SK-N-SH treated with all-trans-retinoic acid at 6 μM for 48 hours (cell line): ENCODE measurements around the gene WWTR1.

Experiments used
- ATAC-seq: fragments of 200-7000 bp; cut with Tn5 transposase; 3 replicates; pipeline ENCODE4 v1.9.1; 2020; ENCODE audit warnings: mild to moderate bottlenecking, moderate library complexity
- ARNTL ChIP-seq: fragments of 450-650 bp; formaldehyde crosslinking; IDR thresholded peaks from 2 replicates; pipeline ENCODE4 v1.5.0; 2020; ENCODE audit warnings: low read depth, mild to moderate bottlenecking, moderate library complexity, borderline replicate concordance
- BACH2 ChIP-seq: fragments of 250-450 bp; sonication (Bioruptor Pico); IDR thresholded peaks from 2 replicates; pipeline ENCODE4 v1.9.0; 2021; ENCODE audit warnings: mild to moderate bottlenecking, borderline replicate concordance
- CSDC2 ChIP-seq: fragments of 250-450 bp; sonication (Bioruptor Pico); IDR thresholded peaks from 2 replicates; pipeline ENCODE4 v1.5.0; 2020; ENCODE audit warnings: mild to moderate bottlenecking, moderate library complexity
- CSRNP3 ChIP-seq: fragments of 250-450 bp; sonication (Bioruptor Pico); IDR thresholded peaks from 2 replicates; pipeline ENCODE4 v1.5.1; 2021; ENCODE audit warnings: mild to moderate bottlenecking, moderate library complexity
- ESRRG ChIP-seq: fragments of 250-450 bp; sonication (Bioruptor Pico); IDR thresholded peaks from 2 replicates; pipeline ENCODE4 v1.6.1; 2021; ENCODE audit warnings: mild to moderate bottlenecking
- ISL1 ChIP-seq: fragments of 250-450 bp; sonication (Bioruptor Pico); IDR thresholded peaks from 2 replicates; pipeline ENCODE4 v2.1.2; 2022; ENCODE audit warnings: mild to moderate bottlenecking, moderate library complexity
- OSR1 ChIP-seq: fragments of 250-450 bp; sonication (Bioruptor Pico); IDR thresholded peaks from 2 replicates; pipeline ENCODE4 v1.8.0; 2022; ENCODE audit warnings: moderate library complexity, mild to moderate bottlenecking, inconsistent platforms
- PPARA ChIP-seq: fragments of 250-450 bp; sonication (Bioruptor Pico); IDR thresholded peaks from 2 replicates; pipeline ENCODE4 v1.5.0; 2020; ENCODE audit warnings: mild to moderate bottlenecking, borderline replicate concordance
- RARB ChIP-seq: fragments of 250-450 bp; sonication (Bioruptor Pico); IDR thresholded peaks from 2 replicates; pipeline ENCODE4 v1.8.0; 2021; ENCODE audit warnings: mild to moderate bottlenecking, moderate library complexity
- SNAI2 ChIP-seq: fragments of 250-450 bp; sonication (Bioruptor Pico); IDR thresholded peaks from 2 replicates; pipeline ENCODE4 v1.5.0; 2020; ENCODE audit warnings: mild to moderate bottlenecking, moderate library complexity
- TCF4 ChIP-seq: fragments of 250-450 bp; sonication (Bioruptor Pico); IDR thresholded peaks from 2 replicates; pipeline ENCODE4 v1.8.0; 2021; ENCODE audit warnings: mild to moderate bottlenecking, moderate library complexity, borderline replicate concordance
- TOX ChIP-seq: fragments of 250-450 bp; sonication (Bioruptor Pico); IDR thresholded peaks from 2 replicates; pipeline ENCODE4 v1.8.0; 2021; ENCODE audit warnings: mild to moderate bottlenecking, moderate library complexity, borderline replicate concordance
- ZFP3 ChIP-seq: fragments of 250-450 bp; sonication (Bioruptor Pico); IDR thresholded peaks from 2 replicates; pipeline ENCODE4 v1.5.0; 2020; ENCODE audit warnings: mild to moderate bottlenecking, moderate library complexity
- ZFP30 ChIP-seq: fragments of 450-650 bp; formaldehyde crosslinking; IDR thresholded peaks from 2 replicates; pipeline ENCODE4 v1.5.0; 2022; ENCODE audit warnings: mild to moderate bottlenecking, moderate library complexity
- ZNF70 ChIP-seq: fragments of 450-650 bp; formaldehyde crosslinking; IDR thresholded peaks from 2 replicates; pipeline ENCODE4 v1.5.0; 2020; ENCODE audit warnings: mild to moderate bottlenecking, moderate library complexity
- ZNF8 ChIP-seq: fragments of 450-650 bp; formaldehyde crosslinking; IDR thresholded peaks from 2 replicates; pipeline ENCODE4 v1.5.0; 2020; ENCODE audit warnings: mild to moderate bottlenecking, moderate library complexity
- TF ChIP-seq, protein P1 (sequence below): fragments of 250-450 bp; sonication (Bioruptor Pico); IDR thresholded peaks from 2 replicates; pipeline ENCODE4 v1.8.0; 2021; ENCODE audit warnings: low read depth, mild to moderate bottlenecking, moderate library complexity, borderline replicate concordance
- TF ChIP-seq, protein P2 (sequence below): fragments of 250-450 bp; sonication (Bioruptor Pico); IDR thresholded peaks from 2 replicates; pipeline ENCODE4 v1.8.0; 2020; ENCODE audit warnings: mild to moderate bottlenecking, moderate library complexity, borderline replicate concordance
- TF ChIP-seq, protein P3 (sequence below): fragments of 250-450 bp; sonication (Bioruptor Pico); IDR thresholded peaks from 2 replicates; pipeline ENCODE4 v1.5.1; 2020; ENCODE audit warnings: low read depth, mild to moderate bottlenecking, moderate library complexity

The WWTR1 gene

GRCh38 chr3:149509526-149509925 is 148.3 kb downstream of the WWTR1 start:
- TF ChIP-seq PPARA (CRISPR knock-in tag) (no peak), ESRRG (CRISPR knock-in tag) (no peak), OSR1 (CRISPR knock-in tag) (no peak), CSDC2 (CRISPR knock-in tag) (no peak), ARNTL (CRISPR knock-in tag) (no peak), TOX (no peak), ISL1 (CRISPR knock-in tag) (no peak), ZFP3 (CRISPR knock-in tag) (no peak), RARB (CRISPR knock-in tag) (no peak), ZNF8 (CRISPR knock-in tag) (no peak), ZNF70 (CRISPR knock-in tag) (no peak)
- no peak for ATAC-seq

GRCh38 chr3:149507491-149508324 is 150.1 kb downstream of the WWTR1 start:
- TF ChIP-seq ARNTL (CRISPR knock-in tag) (no peak), CSDC2 (CRISPR knock-in tag) (no peak), BACH2 (CRISPR knock-in tag) (no peak), ISL1 (CRISPR knock-in tag) (no peak), ZNF70 (CRISPR knock-in tag) (no peak), ZNF8 (CRISPR knock-in tag) (no peak), OSR1 (CRISPR knock-in tag) (no peak), RARB (CRISPR knock-in tag) (no peak), ZFP30 (CRISPR knock-in tag) (no peak), TOX (no peak), PPARA (CRISPR knock-in tag) (no peak), ZFP3 (CRISPR knock-in tag) (no peak), ESRRG (CRISPR knock-in tag) (no peak)
- TF ChIP-seq, protein P1, sequence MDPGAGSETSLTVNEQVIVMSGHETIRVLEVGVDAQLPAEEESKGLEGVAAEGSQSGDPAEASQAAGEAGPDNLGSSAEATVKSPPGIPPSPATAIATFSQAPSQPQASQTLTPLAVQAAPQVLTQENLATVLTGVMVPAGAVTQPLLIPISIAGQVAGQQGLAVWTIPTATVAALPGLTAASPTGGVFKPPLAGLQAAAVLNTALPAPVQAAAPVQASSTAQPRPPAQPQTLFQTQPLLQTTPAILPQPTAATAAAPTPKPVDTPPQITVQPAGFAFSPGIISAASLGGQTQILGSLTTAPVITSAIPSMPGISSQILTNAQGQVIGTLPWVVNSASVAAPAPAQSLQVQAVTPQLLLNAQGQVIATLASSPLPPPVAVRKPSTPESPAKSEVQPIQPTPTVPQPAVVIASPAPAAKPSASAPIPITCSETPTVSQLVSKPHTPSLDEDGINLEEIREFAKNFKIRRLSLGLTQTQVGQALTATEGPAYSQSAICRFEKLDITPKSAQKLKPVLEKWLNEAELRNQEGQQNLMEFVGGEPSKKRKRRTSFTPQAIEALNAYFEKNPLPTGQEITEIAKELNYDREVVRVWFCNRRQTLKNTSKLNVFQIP (CRISPR knock-in tag) = no peak
- TF ChIP-seq, protein P2, sequence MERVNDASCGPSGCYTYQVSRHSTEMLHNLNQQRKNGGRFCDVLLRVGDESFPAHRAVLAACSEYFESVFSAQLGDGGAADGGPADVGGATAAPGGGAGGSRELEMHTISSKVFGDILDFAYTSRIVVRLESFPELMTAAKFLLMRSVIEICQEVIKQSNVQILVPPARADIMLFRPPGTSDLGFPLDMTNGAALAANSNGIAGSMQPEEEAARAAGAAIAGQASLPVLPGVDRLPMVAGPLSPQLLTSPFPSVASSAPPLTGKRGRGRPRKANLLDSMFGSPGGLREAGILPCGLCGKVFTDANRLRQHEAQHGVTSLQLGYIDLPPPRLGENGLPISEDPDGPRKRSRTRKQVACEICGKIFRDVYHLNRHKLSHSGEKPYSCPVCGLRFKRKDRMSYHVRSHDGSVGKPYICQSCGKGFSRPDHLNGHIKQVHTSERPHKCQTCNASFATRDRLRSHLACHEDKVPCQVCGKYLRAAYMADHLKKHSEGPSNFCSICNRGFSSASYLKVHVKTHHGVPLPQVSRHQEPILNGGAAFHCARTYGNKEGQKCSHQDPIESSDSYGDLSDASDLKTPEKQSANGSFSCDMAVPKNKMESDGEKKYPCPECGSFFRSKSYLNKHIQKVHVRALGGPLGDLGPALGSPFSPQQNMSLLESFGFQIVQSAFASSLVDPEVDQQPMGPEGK = no peak
- TF ChIP-seq, all 23 proteins: peak for 0
- ATAC-seq = peak; percentile 13; the same call in 2 of the 3 replicates

- 0 out of 3 replicates have a peak, but pooled peaks have one; percentile 12 for ATAC-seq
- TF ChIP-seq ZNF70 (CRISPR knock-in tag) (no peak), ESRRG (CRISPR knock-in tag) (no peak), ZFP30 (CRISPR knock-in tag) (no peak), TCF4 (CRISPR knock-in tag) (no peak), ARNTL (CRISPR knock-in tag) (no peak), TOX (no peak), ISL1 (CRISPR knock-in tag) (no peak)
- TF ChIP-seq, protein P3, sequence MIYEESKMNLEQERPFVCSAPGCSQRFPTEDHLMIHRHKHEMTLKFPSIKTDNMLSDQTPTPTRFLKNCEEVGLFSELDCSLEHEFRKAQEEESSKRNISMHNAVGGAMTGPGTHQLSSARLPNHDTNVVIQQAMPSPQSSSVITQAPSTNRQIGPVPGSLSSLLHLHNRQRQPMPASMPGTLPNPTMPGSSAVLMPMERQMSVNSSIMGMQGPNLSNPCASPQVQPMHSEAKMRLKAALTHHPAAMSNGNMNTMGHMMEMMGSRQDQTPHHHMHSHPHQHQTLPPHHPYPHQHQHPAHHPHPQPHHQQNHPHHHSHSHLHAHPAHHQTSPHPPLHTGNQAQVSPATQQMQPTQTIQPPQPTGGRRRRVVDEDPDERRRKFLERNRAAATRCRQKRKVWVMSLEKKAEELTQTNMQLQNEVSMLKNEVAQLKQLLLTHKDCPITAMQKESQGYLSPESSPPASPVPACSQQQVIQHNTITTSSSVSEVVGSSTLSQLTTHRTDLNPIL (CRISPR knock-in tag) = no peak
- TF ChIP-seq, protein P1 (CRISPR knock-in tag) = no peak
Observed at GRCh38 chr3:149506965-149507364, 150.9 kb downstream of the WWTR1 start.

DNA sequence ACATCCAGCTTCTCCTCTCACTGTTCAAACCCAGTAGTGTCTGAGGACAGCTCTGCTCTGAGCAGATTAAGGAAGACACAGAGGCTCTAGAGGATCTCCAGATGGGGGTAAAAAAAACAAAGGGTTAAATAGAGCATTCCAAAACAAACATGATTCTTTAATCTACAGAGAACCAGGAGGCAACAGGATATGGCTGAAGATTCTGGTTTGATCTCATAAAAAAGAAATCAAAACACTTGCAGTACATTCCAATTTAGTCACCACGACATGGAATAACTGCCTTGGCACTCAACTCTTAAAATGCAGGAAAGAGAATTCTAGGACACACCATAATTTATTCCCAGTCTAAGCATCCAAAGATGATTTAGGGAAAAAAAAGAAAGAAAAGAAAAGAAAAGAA is 151.3 kb downstream of the WWTR1 start:
- ATAC-seq = peak; percentile 28
- TF ChIP-seq SNAI2 (CRISPR knock-in tag) (no peak), ZNF8 (CRISPR knock-in tag) (no peak), BACH2 (CRISPR knock-in tag) (no peak), CSRNP3 (no peak), PPARA (CRISPR knock-in tag) (no peak)
